ENCODE results near the gene DPH5.

DPH5 gene

GRCh38 chr1:101030881-101031280, 5.3 kb upstream of the DPH5 start:
- DNase-seq (ENCODE audit: low spot score) = no peak

GRCh38 chr1:101029184-101029583, 3.6 kb upstream of the DPH5 start:
- DNase-seq (ENCODE audit: low spot score) = no peak

- no peak for DNase-seq (ENCODE audit: low spot score)
These were observed 2.9 kb upstream of the DPH5 start for GRCh38 chr1:101028466-101028865.

- no peak for DNase-seq (ENCODE audit: low spot score)
These were observed 1.7 kb upstream of the DPH5 start for GRCh38 chr1:101027194-101027772.

GRCh38 chr1:101026430-101026788, 825 bp upstream of the DPH5 start:
- DNase-seq (ENCODE audit: low spot score) = no peak

GRCh38 chr1:101025283-101025656, 314 bp downstream of the DPH5 start:
- no peak for DNase-seq (ENCODE audit: low spot score)

GRCh38 chr1:101022294-101022693, 3.3 kb downstream of the DPH5 start:
- no peak for DNase-seq (ENCODE audit: low spot score)

- DNase-seq (ENCODE audit: low spot score) = no peak
These were observed 8.1 kb downstream of the DPH5 start for GRCh38 chr1:101017448-101017847.

- DNase-seq (ENCODE audit: low spot score) = no peak
These were observed 11.8 kb downstream of the DPH5 start for GRCh38 chr1:101013776-101014175.

GRCh38 chr1:101008229-101008834, 17.3 kb downstream of the DPH5 start:
- no peak for DNase-seq (ENCODE audit: low spot score)

- DNase-seq (ENCODE audit: low spot score) = no peak
These were observed 19.0 kb downstream of the DPH5 start for GRCh38 chr1:101006553-101006952.

- DNase-seq (ENCODE audit: low spot score) = no peak
These were observed 19.7 kb downstream of the DPH5 start for GRCh38 chr1:101005871-101006270.

- no peak for DNase-seq (ENCODE audit: low spot score)
These were observed 20.4 kb downstream of the DPH5 start for GRCh38 chr1:101005183-101005582.

GRCh38 chr1:101004670-101005069, 20.9 kb downstream of the DPH5 start:
- no peak for DNase-seq (ENCODE audit: low spot score)

GRCh38 chr1:101004061-101004460, 21.5 kb downstream of the DPH5 start:
- no peak for DNase-seq (ENCODE audit: low spot score)

GRCh38 chr1:101003012-101003650, 22.5 kb downstream of the DPH5 start:
- no peak for DNase-seq (ENCODE audit: low spot score)

- no peak for DNase-seq (ENCODE audit: low spot score)
These were observed 23.0 kb downstream of the DPH5 start for GRCh38 chr1:101002551-101002950.

GRCh38 chr1:101000131-101000873, 25.3 kb downstream of the DPH5 start:
- no peak for DNase-seq (ENCODE audit: low spot score)

GRCh38 chr1:100998426-100998825, 27.2 kb downstream of the DPH5 start:
- no peak for DNase-seq (ENCODE audit: low spot score)

- no peak for DNase-seq (ENCODE audit: low spot score)
These were observed 30.2 kb downstream of the DPH5 start for GRCh38 chr1:100995198-100995988.

- DNase-seq (ENCODE audit: low spot score) = no peak
These were observed 36.1 kb downstream of the DPH5 start for GRCh38 chr1:100989306-100990077.

- no peak for DNase-seq (ENCODE audit: low spot score)
These were observed 37.5 kb downstream of the DPH5 start for GRCh38 chr1:100988121-100988520.

Measured in hematopoietic multipotent progenitor cell treated with erythropoietin and hydrocortisone succinate and interleukin-3 and kit ligand, for 15 days (in vitro differentiated cells).